Measurements from ENCODE around the gene TBL3.
"Not testable (repeated sequence)": the region's sequence is repeated elsewhere in the genome, so short reads cannot be mapped to it uniquely, and the experiment has no call there.

TBL3 gene

GRCh38 chr16:1942810-1943726 lies 28.8 kb upstream of the TBL3 start, which contains the start of gene MSRB1:
Gene MSRB1, minus strand, starts transcription at chr16:1943199. Its CDS starts 43 bp downstream, at chr16:1943156.
- DNase-seq (ENCODE audit: low spot score): peak; percentile 98

- no peak for DNase-seq (ENCODE audit: low spot score)
Measured at GRCh38 chr16:1944612-1945199, 27.1 kb upstream of the TBL3 start.

- no peak for DNase-seq (ENCODE audit: low spot score)
Measured at GRCh38 chr16:1945559-1946391, 26.1 kb upstream of the TBL3 start.

- no peak for DNase-seq (ENCODE audit: low spot score)
Measured at GRCh38 chr16:1946495-1947368, 25.1 kb upstream of the TBL3 start.

GRCh38 chr16:1947369-1947670 lies 24.5 kb upstream of the TBL3 start:
- DNase-seq (ENCODE audit: low spot score): no peak

GRCh38 chr16:1949507-1949906 lies 22.3 kb upstream of the TBL3 start:
- no peak for DNase-seq (ENCODE audit: low spot score)

- no peak for DNase-seq (ENCODE audit: low spot score)
Measured at GRCh38 chr16:1950047-1950446, 21.8 kb upstream of the TBL3 start.

GRCh38 chr16:1950559-1950958 lies 21.3 kb upstream of the TBL3 start:
- no peak for DNase-seq (ENCODE audit: low spot score)

GRCh38 chr16:1953734-1954133 lies 18.1 kb upstream of the TBL3 start:
- no peak for DNase-seq (ENCODE audit: low spot score)

GRCh38 chr16:1957434-1958142 lies 14.3 kb upstream of the TBL3 start:
- DNase-seq (ENCODE audit: low spot score): not testable (repeated sequence)

- DNase-seq (ENCODE audit: low spot score): not testable (repeated sequence)
Measured at GRCh38 chr16:1958143-1958491, 13.7 kb upstream of the TBL3 start.

GRCh38 chr16:1958715-1959268 lies 13.1 kb upstream of the TBL3 start:
- DNase-seq (ENCODE audit: low spot score): no peak

- DNase-seq (ENCODE audit: low spot score): peak; percentile 89
Measured at GRCh38 chr16:1959269-1960039, 12.4 kb upstream of the TBL3 start, which contains the start of gene NDUFB10. Gene NDUFB10, plus strand, starts transcription at chr16:1959538. Its CDS starts 87 bp downstream, at chr16:1959625.

GRCh38 chr16:1960665-1961630 lies 10.9 kb upstream of the TBL3 start:
- DNase-seq (ENCODE audit: low spot score): no peak

- DNase-seq (ENCODE audit: low spot score): no peak
Measured at GRCh38 chr16:1961651-1962067, 10.2 kb upstream of the TBL3 start.

GRCh38 chr16:1962161-1963153 lies 9.4 kb upstream of the TBL3 start:
- not testable (repeated sequence) for DNase-seq (ENCODE audit: low spot score)

GRCh38 chr16:1963806-1964505 lies 7.9 kb upstream of the TBL3 start:
- peak; percentile 36 for DNase-seq (ENCODE audit: low spot score)
